ENCODE results near the gene DOCK10.
A peak's percentile ranks its signal among the peaks of the same experiment; 100 is the strongest.
"Not testable (repeated sequence)": the region's sequence is repeated elsewhere in the genome, so short reads cannot be mapped to it uniquely, and the experiment has no call there.

DOCK10 gene

DNA sequence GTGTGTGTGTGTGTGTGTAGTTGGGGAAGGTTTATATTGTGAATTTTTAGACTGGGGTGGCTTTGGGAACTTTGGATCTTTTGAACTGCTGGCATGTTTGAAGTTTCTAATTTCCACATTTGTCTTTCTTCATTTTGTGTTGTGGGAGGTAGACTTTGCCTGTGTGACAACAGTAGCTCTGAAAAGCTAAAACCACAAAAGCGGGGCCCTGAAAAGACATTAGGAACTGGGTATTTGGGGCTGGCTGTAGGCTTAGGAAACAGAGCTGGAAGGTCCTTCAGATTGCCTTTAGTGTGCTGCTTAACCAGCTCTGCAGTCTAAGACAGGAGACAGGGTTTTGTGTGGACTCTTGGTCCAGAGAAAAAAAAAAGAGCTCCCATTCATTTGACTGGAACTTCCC lies 27.2 kb upstream of the DOCK10 start:
- H3K4me3 ChIP-seq (ENCODE audit: low read depth, low read length) = no peak overlapping the region
- TF ChIP-seq, protein P1, sequence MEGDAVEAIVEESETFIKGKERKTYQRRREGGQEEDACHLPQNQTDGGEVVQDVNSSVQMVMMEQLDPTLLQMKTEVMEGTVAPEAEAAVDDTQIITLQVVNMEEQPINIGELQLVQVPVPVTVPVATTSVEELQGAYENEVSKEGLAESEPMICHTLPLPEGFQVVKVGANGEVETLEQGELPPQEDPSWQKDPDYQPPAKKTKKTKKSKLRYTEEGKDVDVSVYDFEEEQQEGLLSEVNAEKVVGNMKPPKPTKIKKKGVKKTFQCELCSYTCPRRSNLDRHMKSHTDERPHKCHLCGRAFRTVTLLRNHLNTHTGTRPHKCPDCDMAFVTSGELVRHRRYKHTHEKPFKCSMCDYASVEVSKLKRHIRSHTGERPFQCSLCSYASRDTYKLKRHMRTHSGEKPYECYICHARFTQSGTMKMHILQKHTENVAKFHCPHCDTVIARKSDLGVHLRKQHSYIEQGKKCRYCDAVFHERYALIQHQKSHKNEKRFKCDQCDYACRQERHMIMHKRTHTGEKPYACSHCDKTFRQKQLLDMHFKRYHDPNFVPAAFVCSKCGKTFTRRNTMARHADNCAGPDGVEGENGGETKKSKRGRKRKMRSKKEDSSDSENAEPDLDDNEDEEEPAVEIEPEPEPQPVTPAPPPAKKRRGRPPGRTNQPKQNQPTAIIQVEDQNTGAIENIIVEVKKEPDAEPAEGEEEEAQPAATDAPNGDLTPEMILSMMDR (IDR thresholded peaks at IDR 0.05; ENCODE audit: insufficient read depth, low read depth, low read length, missing control alignments) = no peak
- DNase-seq (ENCODE audit: low read depth) = no peak

DNA sequence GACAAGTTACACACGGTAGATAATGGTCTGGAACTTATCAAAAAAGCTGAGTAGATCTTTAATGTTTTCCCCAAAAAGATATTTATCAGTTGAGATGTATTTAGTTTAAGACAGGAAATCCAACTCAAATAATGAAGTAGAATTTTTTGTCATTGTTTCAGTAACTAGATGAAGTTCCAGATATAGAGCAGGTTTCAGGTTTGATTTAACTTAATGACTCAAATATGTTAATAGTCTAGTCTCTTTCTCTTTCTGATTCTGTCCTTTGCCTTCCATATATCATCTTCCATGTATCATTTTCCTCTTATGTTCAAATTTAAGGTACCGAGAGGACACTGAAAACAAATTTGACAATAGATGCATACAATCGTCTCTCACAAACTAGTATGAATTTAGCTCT lies 23.6 kb upstream of the DOCK10 start:
- DNase-seq (ENCODE audit: low read depth) = no peak
- TF ChIP-seq, protein P1 (IDR thresholded peaks at IDR 0.05; ENCODE audit: insufficient read depth, low read depth, low read length, missing control alignments) = no peak
- H3K4me3 ChIP-seq (ENCODE audit: low read depth, low read length) = no peak overlapping the region

DNA sequence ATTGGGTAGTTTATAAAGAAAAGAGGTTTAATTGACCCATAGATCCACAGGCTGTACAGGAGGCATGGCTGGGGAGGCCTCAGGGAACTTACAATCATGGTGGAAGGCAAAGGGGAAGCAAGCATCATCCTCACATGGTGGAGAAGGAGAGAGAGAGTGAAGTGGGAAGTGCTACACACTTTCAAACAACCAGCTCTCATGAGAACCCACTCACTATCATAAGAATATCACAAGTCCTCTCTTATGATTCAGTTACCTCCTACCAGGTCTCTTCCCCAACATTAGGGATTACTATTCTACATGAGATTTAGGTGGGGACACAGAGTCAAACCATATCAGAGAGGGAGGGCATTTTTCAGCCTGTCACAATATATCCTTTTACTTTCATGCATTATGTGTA lies 22.7 kb upstream of the DOCK10 start:
- H3K4me3 ChIP-seq (ENCODE audit: low read depth, low read length) = no peak overlapping the region
- DNase-seq (ENCODE audit: low read depth) = no peak
- TF ChIP-seq, protein P1 (IDR thresholded peaks at IDR 0.05; ENCODE audit: insufficient read depth, low read depth, low read length, missing control alignments) = no peak

DNA sequence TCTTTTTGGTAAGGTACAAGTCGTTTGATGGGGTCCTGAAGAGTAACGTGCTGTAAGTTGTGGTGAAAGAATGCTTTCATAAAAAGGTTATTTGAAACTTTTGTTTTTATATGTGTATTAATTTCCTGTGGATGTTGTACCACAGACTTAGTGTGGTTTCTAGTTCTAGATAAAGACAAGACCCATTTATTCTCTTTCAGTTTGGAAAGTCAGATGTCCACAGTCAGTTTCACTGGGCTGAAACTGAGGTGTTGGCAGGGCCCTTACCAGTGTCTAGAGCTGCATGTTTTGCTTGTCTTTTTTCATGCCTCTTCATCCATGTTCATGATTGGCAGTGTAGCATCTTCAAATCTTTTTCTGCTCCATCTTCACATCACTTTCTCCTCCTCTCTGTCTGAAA lies 22.1 kb upstream of the DOCK10 start:
- TF ChIP-seq, protein P1 (IDR thresholded peaks at IDR 0.05; ENCODE audit: insufficient read depth, low read depth, low read length, missing control alignments) = no peak
- DNase-seq (ENCODE audit: low read depth) = no peak

DNA sequence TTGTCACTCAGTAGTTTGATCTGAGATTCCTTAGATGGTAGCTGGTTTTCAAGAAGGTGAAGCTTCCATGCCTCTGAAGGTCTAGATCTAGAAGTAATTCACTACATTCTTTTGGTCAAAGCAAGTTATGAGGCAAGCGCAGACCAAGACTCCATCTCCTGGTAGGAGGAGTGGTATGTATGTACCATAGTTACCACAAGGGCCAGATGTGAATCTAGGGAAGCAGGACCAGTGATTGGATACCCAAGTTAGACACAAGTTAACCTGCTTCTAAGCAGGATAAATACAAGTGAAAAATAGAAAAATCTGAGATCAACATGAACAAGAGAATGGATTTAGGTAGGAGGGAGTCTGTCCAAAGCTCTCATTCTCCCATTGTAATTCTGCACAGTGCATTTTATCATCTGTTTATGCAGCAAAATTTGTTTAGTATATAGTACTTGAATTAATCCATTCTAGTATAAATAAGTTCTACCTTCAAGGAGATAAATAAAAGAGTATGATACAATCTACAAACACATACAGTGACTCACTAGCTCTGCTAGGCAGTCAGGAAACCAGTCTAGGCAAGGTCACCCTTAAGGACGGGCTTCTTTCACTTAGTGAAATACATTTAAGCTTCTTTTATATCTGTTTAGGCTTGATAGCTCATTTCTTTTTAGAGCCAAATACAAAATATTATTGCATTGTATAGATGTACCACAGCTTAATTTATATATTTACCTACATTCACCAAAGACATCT lies 14.2 kb upstream of the DOCK10 start:
- TF ChIP-seq, protein P1 (IDR thresholded peaks at IDR 0.05; ENCODE audit: insufficient read depth, low read depth, low read length, missing control alignments) = no peak
- DNase-seq (ENCODE audit: low read depth) = no peak
- H3K4me3 ChIP-seq (ENCODE audit: low read depth, low read length) = no peak overlapping the region

More for the DNA sequence above, 22.1 kb upstream of the DOCK10 start:
- H3K4me3 ChIP-seq (ENCODE audit: low read depth, low read length) = no peak overlapping the region

DNA sequence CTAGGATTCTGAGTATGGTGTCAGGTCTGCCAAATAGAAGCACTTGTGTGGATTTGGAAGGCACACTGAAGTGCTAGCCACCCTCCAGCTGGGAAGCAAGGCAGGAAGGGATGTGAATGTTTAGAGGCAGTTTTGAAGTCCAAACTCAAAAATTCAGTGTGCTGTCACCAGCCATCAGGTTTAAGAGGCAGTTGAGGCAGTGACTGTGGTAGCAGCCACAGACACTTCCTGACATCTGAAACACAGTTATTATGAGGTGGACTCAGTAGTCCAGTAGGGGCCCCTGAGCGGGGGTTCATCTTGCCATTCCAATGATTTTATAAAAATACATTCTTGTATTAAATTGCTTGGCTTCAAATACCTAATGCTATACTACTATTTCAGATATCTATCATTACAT lies 13.4 kb upstream of the DOCK10 start:
- DNase-seq (ENCODE audit: low read depth) = no peak
- H3K4me3 ChIP-seq (ENCODE audit: low read depth, low read length) = no peak overlapping the region
- TF ChIP-seq, protein P1 (IDR thresholded peaks at IDR 0.05; ENCODE audit: insufficient read depth, low read depth, low read length, missing control alignments) = no peak

DNA sequence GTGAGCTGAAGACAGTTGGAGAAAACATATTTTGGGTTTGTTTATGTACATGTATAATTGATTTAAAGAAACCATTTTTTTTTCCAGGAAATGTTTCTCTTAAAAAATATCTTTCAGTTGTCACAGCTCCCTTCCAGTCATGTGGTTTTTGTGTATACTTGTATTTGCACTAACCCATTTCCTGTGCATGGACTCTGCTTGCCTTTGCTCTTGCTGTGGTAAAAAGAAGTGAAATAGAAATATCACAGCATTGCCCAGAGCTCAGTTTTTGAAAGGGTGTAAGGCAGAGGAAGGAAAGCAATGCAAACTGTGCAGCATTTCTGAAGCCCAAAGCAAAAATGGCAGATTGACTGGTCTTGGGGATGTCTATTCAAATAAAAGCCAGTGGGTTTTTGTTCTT lies 10.4 kb upstream of the DOCK10 start:
- TF ChIP-seq, protein P1 (IDR thresholded peaks at IDR 0.05; ENCODE audit: insufficient read depth, low read depth, low read length, missing control alignments) = no peak
- no peak overlapping the region for H3K4me3 ChIP-seq (ENCODE audit: low read depth, low read length)
- DNase-seq (ENCODE audit: low read depth) = peak; percentile 50

DNA sequence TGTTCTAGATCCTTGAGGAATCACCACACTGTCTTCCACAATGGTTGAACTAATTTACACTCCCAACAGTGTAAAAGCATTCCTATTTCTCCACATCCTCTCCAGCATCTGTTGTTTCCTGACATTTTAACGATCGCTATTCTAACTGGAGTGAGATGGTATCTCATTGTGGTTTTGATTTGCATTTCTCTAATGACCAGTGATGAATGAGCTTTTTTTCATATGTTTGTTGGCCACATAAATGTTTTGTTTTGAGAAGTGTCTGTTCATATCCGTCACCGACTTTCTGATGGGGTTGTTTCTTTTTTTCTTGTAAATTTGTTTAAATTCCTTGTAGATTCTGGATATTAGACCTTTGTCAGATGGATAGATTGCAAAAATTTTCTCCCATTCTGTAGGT lies 5.2 kb upstream of the DOCK10 start:
- not testable (repeated sequence) for H3K4me3 ChIP-seq (ENCODE audit: low read depth, low read length); DNase-seq (ENCODE audit: low read depth)
